ENCODE measurements around the gene BEND7. TPM values are rescaled to one million over a fixed set of nuclear protein-coding genes. Genes with fewer than 3 reads are reported as not detected.

The BEND7 gene
- total RNA-seq, 2 experiments from 2014 or later, result not detected

DNA sequence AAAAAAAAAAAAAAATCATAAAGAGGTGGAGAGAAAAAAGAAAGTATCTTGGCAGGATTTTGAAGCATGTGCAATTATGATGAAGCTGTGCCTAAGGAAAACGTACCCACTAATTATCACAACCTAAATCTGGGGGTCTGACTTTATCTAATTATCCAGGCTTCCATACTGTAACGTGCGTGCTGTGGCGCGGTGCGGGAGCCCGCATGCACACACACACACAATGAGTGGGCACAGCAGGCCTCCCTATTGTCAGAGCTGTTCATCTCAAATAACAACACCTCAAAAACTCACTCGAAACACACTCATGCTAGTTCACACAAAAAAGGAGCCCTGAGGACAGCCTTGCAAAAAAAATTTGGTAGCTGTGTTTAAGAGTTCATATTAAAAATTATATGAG lies 31.9 kb downstream of the BEND7 start:
- no peak for DNase-seq
- H3K4me1 Mint-ChIP-seq (ENCODE audit: low read depth), result no peaks in the 10 kb centered on the region
- TF ChIP-seq, protein P1, sequence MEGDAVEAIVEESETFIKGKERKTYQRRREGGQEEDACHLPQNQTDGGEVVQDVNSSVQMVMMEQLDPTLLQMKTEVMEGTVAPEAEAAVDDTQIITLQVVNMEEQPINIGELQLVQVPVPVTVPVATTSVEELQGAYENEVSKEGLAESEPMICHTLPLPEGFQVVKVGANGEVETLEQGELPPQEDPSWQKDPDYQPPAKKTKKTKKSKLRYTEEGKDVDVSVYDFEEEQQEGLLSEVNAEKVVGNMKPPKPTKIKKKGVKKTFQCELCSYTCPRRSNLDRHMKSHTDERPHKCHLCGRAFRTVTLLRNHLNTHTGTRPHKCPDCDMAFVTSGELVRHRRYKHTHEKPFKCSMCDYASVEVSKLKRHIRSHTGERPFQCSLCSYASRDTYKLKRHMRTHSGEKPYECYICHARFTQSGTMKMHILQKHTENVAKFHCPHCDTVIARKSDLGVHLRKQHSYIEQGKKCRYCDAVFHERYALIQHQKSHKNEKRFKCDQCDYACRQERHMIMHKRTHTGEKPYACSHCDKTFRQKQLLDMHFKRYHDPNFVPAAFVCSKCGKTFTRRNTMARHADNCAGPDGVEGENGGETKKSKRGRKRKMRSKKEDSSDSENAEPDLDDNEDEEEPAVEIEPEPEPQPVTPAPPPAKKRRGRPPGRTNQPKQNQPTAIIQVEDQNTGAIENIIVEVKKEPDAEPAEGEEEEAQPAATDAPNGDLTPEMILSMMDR (IDR thresholded peaks at IDR 0.05), result no peak
- peaks cover 4% of the 10 kb centered on the region for H3K27me3 Mint-ChIP-seq
- ChIA-PET POLR2A (no interaction called here), CTCF (interaction anchor here (1.0 to 1.6 kb wide), 2 partner anchors 12 to 17 kb away, joined by 3 to 5 read pairs; no protein-coding TSS in a partner anchor)
- intact Hi-C loops (cut with micrococcal nuclease), result no loop called here
- no peaks in the 10 kb centered on the region for H3K9me3 Mint-ChIP-seq
- H3K36me3 Mint-ChIP-seq (ENCODE audit: low read depth), result no peaks in the 10 kb centered on the region
- no peak overlapping the region for H3K4me3 Mint-ChIP-seq
- no peak overlapping the region for H3K27ac Mint-ChIP-seq
- no peak for ATAC-seq

DNA sequence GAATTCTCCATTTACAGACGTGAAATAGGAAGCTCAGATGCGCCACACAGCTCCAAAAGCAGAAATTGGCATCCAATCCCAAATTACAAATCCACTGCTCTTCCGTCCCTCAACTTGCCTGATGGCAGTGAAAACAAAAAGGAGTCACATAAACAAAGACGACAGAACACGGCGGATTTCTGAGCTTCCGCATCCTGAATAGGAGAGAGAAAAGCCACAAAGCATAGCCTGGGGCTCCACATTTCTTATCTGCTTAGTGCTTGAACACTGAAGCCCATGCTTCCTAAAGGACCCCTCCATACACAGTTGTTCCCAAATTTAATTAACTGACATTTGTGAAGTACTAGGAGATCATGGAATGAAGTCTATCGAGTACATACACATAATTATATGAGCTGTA lies 32.6 kb downstream of the BEND7 start:
- no peak overlapping the region for H3K4me3 Mint-ChIP-seq
- intact Hi-C loops (cut with micrococcal nuclease), result no loop called here
- TF ChIP-seq, protein P1 (IDR thresholded peaks at IDR 0.05), result no peak
- H3K36me3 Mint-ChIP-seq (ENCODE audit: low read depth), result no peaks in the 10 kb centered on the region
- H3K9me3 Mint-ChIP-seq, result no peaks in the 10 kb centered on the region
- no peaks in the 10 kb centered on the region for H3K4me1 Mint-ChIP-seq (ENCODE audit: low read depth)
- peaks cover 4% of the 10 kb centered on the region for H3K27me3 Mint-ChIP-seq
- H3K27ac Mint-ChIP-seq, result no peak overlapping the region
- ATAC-seq, result no peak
- ChIA-PET POLR2A (no interaction called here), CTCF (interaction anchor here (1.0 to 2.1 kb wide), 5 partner anchors 12 to 124 kb away, joined by 3 to 7 read pairs (median 3); no protein-coding TSS in a partner anchor)
- DNase-seq, result no peak

DNA sequence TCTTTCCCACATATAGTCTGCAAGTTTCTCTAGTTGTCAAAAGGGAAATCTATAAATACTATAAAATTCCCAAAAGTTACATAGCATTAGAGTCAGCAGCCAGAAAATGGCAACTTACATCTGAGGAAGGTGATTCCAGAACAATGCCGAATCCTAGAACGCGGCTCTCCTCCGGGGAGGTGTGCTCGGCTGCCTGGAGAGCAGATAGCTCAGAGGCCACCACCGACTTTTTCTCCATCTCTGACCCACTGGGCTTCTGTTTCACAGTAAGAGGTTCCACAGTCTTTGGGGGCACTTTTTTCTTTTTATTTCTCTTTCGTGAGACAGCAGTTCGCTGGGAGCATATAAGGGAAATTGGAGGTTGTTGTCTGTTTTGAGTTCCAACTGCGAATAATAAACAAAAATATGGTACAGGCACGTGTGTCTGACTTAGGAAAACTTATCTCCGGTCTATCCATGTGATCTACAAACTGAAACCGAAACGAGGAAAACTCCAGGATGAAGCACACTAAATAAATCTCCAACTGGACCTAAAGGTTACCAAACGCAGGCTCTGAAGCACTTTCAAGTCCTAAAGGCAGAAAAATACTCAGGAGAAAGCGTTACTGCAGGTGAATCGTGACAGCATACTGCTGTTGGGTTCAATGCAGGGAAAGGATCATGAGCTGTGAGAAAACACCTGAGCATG lies 36.2 kb downstream of the BEND7 start:
- Mint-ChIP-seq H3K9me3 (no peaks in the 10 kb centered on the region), H3K27me3 (peaks cover 9% of the 10 kb centered on the region), H3K27ac (no peak overlapping the region), H3K4me3 (no peak overlapping the region), H3K4me1 (ENCODE audit: low read depth) (no peaks in the 10 kb centered on the region), H3K36me3 (ENCODE audit: low read depth) (no peaks in the 10 kb centered on the region)
- intact Hi-C loops (cut with micrococcal nuclease), result no loop called here
- DNase-seq, result no peak
- CTCF ChIA-PET, result no interaction called here
- TF ChIP-seq, protein P1 (IDR thresholded peaks at IDR 0.05), result no peak
- POLR2A ChIA-PET, result no interaction called here
- ATAC-seq, result no peak

DNA sequence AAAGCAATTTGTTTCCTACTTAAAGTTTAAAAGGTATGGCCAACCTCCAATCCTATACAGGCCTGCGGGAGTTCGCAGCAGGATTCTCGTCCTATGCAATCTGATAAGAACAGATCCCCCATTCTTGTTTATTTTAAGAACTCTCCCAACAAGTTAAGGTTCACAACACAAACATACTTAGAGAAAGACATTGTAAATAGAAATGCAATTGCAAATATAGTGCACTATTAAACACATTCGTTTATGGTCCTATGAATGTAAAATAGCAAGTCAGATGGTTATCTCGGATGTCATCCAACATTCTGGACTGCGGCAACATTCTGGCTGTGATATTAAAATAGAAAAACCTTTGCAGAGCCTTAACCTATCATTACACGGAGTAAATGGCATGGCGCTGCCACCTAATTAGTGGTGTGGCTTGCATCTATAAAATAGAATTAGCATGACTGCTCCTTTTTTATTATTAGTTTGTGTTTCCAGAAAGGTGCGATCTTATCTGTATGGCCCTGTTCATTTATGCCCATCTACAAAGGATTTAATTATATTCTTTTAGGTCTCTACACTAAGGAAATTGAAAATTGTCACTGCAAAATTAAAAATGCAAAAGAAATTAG lies 37.0 kb downstream of the BEND7 start:
- TF ChIP-seq, protein P1 (IDR thresholded peaks at IDR 0.05), result no peak
- ATAC-seq (no peak), DNase-seq (no peak)
- POLR2A ChIA-PET, result no interaction called here
- Mint-ChIP-seq H3K4me1 (ENCODE audit: low read depth) (no peaks in the 10 kb centered on the region), H3K27ac (no peak overlapping the region), H3K27me3 (peaks cover 11% of the 10 kb centered on the region), H3K9me3 (no peaks in the 10 kb centered on the region), H3K36me3 (ENCODE audit: low read depth) (no peaks in the 10 kb centered on the region), H3K4me3 (no peak overlapping the region)
- intact Hi-C loops (cut with micrococcal nuclease), result no loop called here
- CTCF ChIA-PET, result no interaction called here

DNA sequence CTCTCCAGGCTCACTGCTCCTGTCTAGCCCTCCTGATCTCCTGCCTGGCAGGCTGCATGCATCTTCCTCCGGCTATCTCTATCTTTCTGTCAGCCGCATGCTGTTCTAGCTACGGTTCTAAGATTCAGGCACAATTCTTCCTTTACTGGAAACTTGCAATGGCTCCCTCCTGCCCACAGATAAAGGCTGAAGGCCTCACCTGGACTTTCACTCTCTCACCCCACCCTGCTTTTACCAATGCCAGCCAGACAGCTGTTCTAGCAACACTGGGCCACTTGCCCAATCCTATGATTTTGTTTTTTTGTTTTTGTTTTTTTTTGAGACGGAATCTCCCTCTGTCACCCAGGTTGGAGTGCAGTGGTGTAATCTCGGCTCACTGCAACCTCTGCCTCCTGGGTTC lies 38.3 kb downstream of the BEND7 start:
- ATAC-seq (no peak), DNase-seq (no peak)
- ChIA-PET POLR2A (no interaction called here), CTCF (no interaction called here)
- H3K4me3 Mint-ChIP-seq, result no peak overlapping the region
- no peaks in the 10 kb centered on the region for H3K4me1 Mint-ChIP-seq (ENCODE audit: low read depth)
- no peak overlapping the region for H3K27ac Mint-ChIP-seq
- H3K36me3 Mint-ChIP-seq (ENCODE audit: low read depth), result no peaks in the 10 kb centered on the region
- TF ChIP-seq, protein P1 (IDR thresholded peaks at IDR 0.05), result no peak
- no peaks in the 10 kb centered on the region for H3K9me3 Mint-ChIP-seq
- intact Hi-C loops (cut with micrococcal nuclease), result no loop called here
- peaks cover 10% of the 10 kb centered on the region for H3K27me3 Mint-ChIP-seq

Measured in activated CD8-positive, alpha-beta T cell treated with anti-CD3 and anti-CD28 coated beads for 36 hours (primary cell).